ENCODE data around the gene VAMP8.
"Not testable (repeated sequence)": the region's sequence is repeated elsewhere in the genome, so short reads cannot be mapped to it uniquely, and the experiment has no call there.

Gene VAMP8

DNA sequence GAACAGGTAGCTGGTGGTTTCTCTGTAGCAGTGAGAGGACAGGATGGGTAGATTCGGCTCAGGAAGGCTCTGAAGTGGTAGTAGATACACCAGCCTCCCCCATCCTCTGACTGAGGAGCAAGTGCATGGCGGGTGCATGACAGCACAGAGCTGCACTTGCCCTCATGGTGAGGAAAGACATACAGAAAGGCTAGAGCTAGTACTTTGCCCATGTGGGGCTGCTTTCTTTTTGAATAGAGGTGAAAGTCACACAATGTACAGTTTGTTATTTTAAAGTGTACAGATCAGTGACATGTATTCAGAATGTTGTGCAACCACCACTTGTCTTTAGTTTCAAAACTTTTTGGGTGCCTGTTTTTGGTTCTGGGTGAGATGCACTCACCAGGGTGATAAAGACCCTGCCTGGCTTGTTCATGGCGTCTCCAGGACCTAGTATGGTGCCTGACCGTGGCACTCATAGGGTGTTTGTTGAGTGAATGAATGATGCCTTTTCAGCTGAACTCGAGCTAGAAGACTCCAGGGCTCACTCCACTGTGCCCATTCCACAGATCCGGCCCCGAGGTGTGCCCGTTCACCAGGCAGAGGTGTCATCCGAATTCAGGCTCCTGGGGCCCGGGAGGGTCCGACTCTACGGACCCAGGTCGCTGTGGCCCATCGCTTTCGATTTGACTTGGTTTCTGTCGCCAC lies 6.4 kb downstream of the VAMP8 start:
- DNase-seq = peak; percentile 74

DNA sequence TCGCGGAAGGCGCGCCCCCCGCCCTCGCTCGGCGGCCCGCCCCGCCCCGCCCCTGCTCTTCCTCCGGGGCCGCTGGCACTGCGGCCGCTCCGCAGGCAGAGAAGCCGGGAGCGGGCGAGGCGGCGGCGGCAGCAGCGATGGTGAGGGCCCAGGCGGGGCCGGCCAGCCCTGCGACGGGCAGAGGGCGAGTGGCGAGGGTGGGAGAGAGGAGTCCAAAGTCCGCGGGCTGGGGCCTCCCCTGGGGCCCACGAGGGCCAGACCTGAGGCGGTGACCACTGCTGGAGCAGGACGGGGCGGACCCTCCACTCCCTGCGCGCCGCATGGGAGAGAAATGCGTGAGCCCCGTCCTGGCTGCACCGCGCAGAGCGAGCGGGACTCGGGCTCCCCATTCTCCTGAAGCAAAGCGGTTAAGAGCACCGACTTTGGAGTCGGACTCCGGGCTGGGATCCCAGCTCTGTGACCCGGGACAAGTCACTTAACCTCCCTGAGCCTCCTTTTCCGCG lies 7.0 kb downstream of the VAMP8 start, which contains the start of gene VAMP5:
Gene VAMP5 (plus strand): TSS at position 78 of the 503 bp plus-strand sequence. CDS start 60 bp downstream, at position 138.
- DNase-seq = peak; percentile 76

DNA sequence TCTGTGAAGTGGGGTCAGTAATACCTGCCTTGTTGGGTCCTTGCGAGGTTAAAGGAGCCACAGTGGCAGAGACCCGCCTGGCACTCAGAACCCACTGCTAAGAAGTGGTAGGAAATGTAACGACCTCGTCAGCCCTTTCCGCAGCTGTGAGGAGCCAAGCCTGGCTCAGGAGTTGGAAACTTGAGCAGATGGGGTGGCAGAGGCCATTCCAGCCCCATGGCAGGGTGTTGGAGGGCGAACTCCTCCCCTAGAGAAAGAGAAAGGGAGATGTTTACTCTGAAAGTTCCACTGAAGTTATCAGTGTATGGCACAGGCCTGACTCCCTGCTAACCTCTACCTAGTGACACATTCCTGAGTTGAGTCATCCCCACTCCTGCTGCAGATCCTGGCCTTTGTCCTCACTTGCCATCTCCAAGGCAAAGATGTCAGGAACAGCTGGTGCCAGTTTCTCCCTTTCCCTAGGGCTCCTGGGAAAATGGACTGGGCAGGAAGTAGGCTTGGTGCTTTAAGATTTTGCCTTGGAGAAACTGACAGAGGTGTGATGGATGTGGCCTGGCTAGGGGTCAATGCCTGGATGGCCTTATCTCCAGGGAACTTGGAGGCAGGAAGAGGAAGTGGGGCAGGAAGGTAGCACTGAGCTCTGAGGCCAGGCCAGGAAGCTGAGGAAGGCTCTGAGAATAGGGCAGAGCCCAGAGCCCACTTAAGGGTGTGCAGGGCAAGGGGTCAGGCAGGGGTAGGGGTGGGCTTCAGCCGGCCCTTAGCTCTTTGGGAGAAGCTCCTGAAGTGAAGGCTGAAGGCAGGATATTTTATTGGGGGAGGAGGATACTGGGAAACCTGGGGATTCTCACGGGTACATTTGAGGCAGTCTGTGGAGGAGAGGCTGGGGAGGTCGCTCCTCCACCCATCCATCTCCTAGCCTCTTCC lies 7.7 kb downstream of the VAMP8 start:
- no peak for DNase-seq

DNA sequence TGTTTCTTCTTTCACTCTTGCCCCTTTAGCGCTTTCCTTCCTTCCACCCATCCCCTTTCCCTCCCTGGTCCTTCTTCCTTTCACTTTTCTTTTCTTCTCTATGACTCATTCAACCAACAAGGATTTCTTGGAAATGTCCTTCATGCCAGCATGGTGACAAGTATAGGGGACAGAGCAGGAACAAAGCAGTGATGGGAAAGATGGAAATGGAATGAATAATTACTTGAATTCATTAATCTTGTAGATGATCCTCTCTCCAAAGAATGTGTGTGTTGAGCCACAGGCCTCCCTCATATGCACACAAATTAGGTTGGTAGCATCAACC lies 8.4 kb downstream of the VAMP8 start:
- no peak for DNase-seq

DNA sequence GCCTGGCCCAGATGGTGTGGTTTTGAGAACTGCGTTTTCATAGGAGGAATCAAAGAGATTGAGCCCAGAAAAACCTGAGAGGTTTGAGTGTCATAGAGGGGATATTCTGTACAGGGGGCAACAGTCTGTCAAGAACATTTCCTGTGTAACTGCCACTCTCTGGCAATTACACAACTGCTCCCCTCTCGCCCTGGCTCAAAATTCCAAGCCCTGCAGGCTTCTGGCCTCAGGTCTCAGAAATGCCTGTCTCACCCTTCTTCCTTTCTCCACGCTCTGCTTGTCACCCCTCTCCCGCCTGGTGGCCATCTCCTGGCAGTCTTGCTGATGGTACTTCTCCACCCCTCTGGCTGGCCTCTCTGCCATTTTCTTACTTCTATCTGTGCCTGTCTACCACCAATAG lies 10.8 kb downstream of the VAMP8 start:
- DNase-seq = no peak

DNA sequence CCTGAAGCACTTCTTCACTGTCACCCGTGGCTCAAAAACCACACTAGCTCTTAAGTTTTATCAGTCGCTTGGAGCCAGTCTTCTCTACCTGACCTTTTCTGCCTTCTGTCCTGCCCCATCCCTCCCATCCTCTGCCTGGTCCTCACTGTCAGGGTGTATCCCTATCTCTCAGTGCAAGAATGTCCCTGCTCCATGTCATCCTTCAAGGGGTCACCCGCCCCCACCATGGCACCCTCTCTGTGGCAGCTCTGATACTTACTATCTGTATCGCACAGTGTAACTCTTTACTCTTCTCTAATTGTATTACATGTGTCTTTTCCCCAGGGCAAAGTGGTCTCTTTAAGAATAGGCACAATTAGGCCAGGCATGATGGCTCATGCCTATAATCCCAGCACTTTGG lies 11.3 kb downstream of the VAMP8 start:
- no peak for DNase-seq

DNA sequence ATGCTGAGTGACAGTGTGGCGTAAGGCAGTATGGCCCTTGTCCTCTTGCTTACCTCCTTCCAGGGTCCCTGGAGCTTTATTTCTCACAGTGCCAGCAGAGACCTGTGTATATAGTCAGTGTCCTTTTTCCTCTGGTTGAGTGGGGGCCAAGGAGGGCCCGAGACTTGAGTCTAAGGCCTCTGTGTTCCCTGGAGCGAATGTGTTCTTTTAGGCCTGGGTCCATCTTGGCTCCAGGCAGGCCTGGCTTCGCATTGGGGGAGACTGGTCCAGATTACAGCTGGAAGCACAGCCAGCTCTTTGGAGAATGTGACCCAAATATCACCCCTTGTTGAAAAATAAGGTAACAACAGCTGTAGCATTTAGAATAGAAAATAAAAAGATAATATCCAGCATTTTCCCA lies 11.8 kb downstream of the VAMP8 start:
- DNase-seq = no peak

DNA sequence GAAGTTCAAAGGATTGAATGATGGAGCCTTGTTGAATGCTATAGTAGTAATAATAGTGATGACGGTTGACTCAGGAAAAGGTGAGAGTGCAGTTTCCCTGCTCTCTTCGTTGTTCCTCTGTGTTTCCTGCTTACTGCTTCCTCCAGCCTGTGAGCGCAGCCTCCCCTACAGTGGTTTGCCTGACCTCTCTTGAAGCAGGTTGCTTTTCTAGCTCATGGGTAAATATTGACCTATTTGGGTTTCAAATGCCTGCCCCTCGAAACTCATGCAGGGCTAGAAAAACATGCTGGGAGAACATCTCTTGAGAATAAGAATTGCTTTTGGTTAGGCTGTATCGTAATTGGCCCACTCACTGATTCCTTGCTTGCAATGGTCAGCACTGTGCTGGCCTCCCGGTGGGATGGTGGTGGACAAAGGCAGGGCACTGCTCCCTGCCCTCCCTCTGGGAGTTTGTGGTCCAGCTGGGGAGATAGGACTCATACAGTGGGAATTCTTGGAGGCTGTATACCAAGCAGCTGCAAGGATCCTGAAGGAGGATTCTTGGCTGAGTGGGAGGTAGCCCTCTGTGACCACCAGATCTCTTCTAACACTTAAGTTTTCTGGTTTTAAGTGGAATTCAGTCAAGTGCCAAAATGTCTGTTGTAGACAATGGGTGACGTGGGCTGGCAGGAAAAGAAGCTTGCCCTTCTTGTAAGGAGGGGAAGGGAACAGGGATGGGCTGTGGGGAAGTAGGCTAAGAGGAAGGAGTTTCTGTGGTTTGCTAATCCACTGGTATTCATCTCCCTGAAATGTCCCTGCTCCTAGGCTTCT lies 12.8 kb downstream of the VAMP8 start:
- no peak for DNase-seq

DNA sequence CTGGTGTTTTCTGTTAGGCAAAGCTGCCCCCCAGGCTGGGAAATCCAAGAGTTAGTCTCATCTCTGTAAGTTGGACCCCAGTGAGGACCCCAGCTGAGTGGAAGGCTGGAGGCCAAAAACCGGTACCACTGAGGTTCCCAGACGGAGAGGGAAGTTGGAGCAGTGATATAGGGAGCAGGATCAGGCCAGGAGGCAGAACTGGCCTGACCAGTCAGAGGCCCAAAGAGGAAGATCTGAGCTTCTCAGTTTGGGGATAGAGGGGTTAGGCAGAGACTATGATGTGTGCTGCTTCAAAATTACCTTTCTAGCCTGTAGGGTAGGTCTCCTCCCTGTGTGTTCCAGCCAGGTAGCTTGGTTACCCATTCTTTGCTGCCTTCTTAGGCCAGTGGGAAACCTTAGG lies 13.6 kb downstream of the VAMP8 start:
- DNase-seq = no peak

DNA sequence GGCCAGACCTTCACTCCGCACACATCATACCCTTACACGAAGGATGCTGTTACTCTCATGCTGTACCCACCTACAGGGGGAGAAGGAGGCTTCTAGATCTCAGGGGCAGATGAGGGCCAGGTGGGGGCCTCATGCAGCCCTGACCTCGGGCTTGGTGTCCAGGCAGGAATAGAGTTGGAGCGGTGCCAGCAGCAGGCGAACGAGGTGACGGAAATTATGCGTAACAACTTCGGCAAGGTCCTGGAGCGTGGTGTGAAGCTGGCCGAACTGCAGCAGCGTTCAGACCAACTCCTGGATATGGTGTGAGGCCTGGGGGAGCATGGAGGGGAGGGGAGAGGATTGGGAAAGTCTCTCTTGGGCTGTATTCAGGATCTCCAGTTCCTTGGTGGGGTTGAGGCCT lies 14.2 kb downstream of the VAMP8 start:
- no peak for DNase-seq

DNA sequence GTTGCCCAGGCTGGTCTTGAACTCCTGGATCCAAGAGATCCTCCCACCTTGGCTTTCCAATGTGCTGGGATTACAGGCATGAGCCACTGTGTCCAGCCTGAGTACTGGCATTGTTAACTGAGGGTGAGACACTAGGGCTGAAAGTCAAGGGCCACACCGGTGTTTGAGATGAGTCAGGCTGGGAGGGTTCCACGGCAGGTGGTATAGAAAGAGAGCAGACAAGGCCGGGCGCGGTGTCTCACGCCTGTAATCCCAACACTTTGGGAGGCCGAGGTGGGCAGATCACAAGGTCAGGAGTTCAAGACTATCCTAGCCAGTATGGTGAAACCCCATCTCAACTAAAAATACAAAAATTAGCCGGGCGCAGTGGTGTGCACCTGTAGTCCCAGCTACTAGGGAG lies 14.9 kb downstream of the VAMP8 start:
- not testable (repeated sequence) for DNase-seq

DNA sequence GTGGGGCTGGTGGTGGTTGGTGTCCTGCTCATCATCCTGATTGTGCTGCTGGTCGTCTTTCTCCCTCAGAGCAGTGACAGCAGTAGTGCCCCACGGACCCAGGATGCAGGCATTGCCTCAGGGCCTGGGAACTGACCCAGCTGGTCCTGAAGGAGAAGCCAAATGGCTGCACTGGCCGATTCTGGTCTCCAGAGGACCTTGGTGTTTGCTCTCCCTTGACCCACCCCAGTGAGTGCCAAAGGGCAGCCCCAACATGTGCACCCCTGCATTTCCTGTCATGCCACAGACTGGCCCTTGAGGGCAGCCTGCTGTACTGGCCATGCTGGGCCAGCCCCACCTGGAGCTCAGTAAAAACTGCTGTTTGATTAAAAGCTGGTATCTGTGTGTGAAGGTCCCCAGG lies 15.6 kb downstream of the VAMP8 start:
- DNase-seq = no peak

DNA sequence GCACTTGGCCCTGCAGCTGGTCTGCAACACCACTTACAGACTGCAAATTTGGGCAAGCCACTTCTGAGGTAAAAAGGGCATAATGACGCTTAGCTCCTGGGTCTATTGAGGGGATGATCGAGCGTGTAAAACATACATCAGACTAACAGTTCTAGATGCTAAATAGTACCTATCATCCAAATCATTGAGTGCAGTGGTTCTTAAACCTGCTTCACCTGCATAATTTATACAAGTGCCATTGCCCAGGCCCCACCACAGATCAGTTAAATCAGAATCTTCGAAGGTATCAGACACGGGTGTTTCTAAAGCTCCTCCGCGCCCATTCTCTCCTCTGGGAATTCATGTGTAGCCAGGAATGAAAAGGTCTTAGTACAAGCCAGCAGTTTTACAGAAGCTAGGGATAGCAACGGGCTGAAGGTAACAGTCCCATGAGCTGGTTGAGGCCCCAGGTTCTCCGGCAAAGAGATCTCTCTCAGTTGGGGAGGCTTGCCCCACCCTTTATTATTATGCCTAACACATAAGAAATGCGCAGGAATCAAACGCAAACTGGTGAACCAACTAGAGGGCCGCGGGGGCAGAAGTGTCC lies 17.4 kb downstream of the VAMP8 start:
- DNase-seq = no peak

DNA sequence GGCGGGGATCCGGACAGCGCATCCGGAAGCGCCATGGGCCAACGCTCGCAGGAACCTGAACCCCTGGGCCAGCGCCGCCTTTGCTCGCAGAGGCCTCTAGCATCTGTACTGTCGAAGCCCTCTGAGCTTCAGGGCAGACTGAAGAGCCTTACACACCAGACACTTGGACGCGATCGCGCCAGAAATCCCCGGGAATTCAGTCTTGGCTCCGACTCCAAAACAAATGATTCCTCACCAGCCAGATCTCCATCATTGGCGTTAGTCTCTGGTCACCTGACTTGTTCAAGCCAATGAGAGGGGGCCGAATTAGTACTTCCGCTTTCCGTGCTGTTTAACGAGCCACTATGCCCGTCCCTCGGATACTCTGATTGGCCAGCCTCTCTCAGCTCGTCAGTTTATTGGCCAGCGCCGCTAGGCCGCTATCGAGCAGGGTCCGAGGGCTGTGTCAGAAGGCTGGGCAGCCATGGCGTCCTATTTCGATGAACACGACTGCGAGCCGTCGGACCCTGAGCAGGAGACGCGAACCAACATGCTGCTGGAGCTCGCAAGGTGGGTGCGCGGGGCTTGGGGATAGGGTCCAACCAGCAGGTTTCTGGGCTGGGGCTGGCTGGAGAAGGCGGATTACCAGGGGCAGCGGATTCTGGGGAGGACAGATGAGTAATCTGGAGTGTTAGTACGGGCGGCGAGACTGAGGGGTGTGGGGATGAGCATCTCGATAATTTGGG lies 18.1 kb downstream of the VAMP8 start, which contains the start of gene RNF181:
Gene RNF181 (plus strand): TSS at position 445 of the 725 bp plus-strand sequence. CDS start 19 bp downstream, at position 464.
- DNase-seq = peak; percentile 91

DNA sequence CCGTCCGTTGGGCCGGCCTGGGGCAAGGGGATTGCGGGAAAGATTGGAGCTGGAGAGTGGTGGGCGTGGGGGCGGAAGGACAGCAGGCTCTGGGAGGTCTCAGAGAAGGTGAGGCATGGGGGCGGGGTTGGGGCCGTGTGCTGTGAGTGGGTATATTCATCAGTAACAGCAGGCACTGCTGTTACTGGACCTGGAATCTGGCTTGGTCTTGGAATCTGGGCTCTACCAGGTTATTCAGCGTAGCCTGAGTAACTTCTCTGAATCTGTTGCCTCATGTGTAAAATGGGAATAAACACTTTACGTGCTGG lies 18.6 kb downstream of the VAMP8 start:
- no peak for DNase-seq

DNA sequence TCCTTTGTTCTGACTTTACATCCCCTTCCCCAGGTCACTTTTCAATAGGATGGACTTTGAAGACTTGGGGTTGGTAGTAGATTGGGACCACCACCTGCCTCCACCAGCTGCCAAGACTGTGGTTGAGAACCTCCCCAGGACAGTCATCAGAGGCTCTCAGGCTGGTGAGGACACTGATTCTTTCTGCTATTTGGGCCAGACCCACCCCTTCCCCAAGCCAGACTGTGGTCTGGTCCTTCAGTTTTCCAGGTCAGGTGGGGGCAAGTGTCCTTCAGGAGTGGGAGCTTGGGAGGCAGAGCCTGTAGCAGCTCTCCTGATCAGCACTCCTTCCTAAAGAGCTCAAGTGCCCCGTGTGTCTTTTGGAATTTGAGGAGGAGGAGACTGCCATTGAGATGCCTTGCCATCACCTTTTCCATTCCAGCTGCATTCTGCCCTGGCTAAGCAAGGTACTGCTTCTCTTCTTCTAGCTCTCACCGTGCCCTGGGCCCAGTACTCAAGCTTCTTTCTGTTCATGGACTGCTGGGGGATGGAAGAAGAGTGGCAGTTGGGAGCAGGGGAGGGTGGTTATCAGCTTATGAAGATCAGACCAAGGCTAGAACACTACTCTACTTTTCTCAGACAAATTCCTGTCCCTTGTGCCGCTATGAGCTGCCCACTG lies 19.2 kb downstream of the VAMP8 start:
- DNase-seq = no peak

DNA sequence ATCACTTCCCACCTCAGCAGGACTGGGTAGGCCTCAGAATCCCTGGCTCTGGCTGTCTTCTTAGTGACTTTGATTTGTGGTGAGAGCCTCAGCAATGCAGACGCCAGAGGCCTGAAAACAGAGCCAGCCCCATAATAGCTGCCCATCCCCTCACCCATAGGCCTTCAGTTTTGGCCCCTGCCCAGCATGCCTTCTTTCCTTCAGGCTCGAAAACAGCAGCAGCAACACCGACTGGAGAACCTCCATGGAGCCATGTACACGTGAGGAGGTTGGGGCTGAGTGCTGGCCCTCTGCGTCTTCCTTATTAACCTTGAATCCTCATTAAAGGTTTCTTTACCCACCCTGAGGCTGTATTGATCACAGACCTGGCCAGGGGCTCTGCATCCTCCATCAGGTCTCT lies 19.9 kb downstream of the VAMP8 start:
- no peak for DNase-seq

DNA sequence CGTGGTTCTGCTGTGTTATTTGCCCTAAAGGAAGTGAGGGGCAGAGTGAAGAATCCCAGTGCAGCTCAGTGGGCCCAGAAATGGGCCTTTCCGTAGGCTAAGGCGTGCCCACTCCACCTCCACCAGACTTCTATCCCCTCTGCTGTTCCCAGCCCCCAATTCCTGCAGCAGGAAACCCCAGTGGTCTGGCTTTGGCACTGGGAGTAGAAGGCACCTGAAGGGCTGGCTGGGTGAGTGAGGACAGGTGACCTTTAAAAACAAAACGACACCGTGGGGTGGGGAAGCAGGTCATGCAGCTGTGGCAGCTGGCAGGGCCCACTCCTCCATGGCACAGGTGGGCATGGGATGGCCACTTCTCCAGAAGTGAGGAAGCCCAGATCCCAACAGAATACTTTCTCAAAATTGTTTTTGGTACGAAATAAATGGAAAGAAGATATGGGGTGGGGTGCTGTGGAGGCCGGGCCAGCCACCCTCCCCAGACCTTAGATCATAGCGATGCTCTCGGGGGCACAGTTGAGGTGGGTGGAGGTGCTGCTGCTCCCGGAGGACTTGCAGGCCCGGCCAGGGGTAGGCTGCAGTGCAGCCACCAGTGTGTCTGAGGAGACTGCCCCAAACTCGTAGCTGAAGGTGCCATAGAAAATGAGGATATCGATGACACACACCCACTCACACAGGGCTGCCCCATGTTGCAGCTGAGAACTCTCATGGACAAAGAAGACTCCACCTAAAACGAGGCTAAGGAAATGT lies 21.4 kb downstream of the VAMP8 start:
- DNase-seq = no peak

DNA sequence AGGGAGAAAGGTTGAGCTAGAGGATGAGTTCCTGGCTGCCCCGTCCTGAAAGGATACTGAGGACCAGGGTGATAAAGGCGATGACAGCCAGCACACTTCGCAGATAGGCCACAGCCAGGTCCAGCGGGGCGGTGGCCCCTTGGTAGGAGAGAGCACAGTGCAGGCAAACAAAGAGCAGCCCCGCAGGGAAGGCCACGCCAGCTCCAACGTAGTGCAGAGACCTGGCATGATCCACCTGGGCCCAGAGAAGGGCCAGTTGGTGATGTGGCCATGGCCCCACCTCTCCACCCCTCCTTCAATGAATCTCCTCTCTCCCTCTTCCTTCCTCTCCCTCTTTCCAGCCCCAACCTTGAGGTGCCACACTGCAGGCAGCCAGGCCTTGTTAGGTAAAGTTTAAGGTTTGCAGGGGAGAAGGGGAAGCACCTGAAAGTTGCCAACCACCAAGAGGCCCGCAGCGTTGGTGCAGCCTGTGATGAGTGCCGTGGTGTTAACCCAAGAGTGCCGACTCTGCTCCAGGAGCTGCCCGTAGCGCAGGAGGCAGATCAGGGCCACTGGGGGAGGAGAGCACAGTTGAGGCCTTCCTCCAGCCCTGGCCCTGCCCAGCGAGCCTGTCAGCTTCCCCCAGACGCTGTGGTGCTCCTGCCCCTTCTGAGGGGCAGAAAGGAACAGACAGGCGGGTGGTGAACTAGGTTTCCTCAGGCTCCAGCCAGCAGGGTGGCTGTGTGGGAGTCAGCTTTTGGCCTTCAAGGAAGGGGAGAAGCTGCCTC lies 22.3 kb downstream of the VAMP8 start:
- DNase-seq = no peak

DNA sequence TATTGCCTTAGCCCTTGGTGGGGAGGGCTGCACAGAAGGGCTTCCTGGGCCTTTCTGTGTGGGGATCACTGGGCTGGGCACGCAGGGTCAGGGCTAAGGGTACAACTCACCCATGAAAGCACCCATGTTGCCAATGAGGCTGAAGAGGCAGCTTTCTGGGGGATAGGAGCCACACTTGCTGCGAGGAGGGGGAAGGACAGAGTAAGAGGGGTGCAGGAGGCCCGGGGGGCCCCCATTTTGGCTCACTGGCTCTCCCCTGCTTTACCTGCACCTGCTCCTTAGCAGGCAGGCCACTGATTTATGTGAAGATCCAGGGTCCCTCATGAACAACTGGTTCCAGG lies 22.8 kb downstream of the VAMP8 start:
- no peak for DNase-seq

All from activated CD8-positive, alpha-beta memory T cell treated with anti-CD3 and anti-CD28 coated beads for 24 hours (primary cell).